GM18520 (cell line): Measurements from ENCODE around the gene PDGFRA.
A peak's percentile ranks its signal among the peaks of the same experiment; 100 is the strongest.

Experiments
- ATAC-seq: cut with Tn5 transposase; IDR thresholded peaks from one replicate; pipeline ENCODE4 v1.9.1; 2021; ENCODE audit not compliant: unreplicated experiment

Gene PDGFRA

DNA sequence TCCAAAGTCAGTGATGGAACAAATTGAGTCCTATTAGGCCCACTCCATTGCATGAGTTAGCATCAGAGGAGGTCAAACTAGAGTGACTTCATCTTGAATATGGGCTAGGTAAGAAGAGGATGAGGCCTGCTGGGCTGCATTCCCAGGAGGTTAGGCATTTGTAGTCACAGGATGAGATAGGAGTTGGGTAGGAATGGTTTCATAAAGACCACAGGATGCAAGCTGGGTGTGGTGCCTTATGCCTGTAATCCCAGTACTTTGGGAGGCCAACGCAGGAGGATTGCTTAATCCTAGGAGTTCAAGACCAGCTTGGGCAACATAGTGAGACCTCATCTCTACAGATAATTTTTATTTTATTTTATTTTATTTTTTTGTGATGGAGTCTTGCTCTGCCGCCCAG lies 26.8 kb downstream of the PDGFRA start:
- ATAC-seq, result no peak

DNA sequence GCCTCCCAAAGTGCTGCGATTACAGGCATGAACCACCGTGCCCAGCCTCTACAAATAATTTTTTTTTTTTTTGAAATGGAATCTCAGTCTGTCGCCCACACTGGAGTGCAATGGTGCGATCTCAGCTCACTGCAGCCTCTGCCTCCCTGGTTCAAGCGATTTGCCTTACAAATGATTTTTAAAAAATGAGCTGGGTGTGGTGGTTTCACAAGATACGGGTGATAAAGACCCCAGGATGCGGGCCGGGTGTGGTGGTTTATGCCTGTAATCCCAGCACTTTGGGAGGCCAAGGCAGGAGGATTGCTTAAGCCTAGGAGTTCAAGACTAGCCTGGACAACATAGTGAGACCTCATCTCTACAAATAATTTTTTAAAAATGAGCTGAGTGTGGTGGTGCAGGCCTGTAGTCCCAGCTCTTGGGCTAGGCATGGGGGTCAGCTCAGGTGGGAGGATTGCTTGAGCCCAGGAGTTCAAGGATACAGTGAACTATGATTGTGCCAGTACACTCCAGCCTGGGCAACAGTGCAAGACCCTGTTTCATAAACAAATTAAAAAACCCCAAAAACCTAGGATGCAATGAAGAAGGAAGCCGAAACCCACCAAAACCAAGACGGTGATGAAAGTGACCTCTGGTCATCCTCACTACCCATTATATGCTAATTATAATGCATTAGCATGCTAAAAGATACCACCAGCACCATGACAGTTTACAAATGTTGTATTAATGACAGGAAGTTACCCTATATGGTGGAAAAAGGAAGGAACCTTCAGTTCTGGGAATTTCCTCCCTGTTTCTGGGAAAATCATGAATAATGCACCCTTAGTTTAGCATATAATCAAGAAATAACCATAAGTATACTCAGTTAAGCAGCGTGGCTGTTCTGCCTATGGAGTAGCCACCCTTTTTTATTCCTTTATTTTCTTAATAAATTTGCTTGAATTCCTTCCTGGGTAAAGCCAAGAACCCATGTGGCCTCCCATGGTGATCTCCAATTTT lies 27.7 kb downstream of the PDGFRA start:
- ATAC-seq, result no peak

- no peak for ATAC-seq
These were observed 36.3 kb downstream of the PDGFRA start for GRCh38 chr4:54265366-54265765.

DNA sequence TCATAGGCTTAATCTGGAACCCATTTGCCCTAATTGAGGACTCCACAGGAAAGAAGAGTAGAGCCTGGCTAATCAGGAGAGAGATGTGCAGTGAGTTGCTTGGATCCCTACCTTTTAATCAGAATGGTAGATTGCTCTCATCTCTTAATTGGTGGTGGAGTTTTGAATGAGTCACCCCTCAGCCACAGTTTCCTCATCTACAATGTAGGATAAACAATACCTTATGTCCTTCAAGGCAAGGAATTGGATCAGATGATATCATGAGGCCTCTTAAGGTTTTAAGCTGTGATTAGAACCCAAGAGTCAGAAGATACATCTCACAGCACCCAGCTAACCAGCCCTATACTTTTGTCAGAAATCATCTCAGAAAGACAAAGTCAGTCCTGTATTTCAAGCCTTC lies 39.1 kb downstream of the PDGFRA start:
- no peak for ATAC-seq

GRCh38 chr4:54271464-54271863 lies 42.4 kb downstream of the PDGFRA start:
- no peak for ATAC-seq

GRCh38 chr4:54272051-54272450 lies 43.0 kb downstream of the PDGFRA start:
- ATAC-seq, result no peak

GRCh38 chr4:54274264-54274663 lies 45.2 kb downstream of the PDGFRA start:
- no peak for ATAC-seq

GRCh38 chr4:54274795-54275665 lies 45.9 kb downstream of the PDGFRA start:
- ATAC-seq, result no peak

- ATAC-seq, result no peak
These were observed 47.7 kb downstream of the PDGFRA start for GRCh38 chr4:54276641-54277430.

DNA sequence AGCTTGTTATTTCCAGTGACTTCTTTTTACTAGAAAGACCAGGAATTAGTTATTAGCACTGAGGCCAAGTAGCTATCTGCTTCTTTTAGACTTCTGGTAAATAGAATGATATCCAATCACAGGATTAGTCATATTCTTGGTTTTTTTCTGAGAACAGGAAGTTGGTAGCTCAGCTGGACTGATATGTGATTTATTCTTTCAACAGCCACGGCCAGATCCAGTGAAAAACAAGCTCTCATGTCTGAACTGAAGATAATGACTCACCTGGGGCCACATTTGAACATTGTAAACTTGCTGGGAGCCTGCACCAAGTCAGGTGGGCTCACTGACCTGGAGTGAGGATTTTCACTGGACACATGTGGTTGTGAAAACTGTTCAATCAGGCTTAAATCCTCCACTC lies 48.6 kb downstream of the PDGFRA start:
- no peak for ATAC-seq

DNA sequence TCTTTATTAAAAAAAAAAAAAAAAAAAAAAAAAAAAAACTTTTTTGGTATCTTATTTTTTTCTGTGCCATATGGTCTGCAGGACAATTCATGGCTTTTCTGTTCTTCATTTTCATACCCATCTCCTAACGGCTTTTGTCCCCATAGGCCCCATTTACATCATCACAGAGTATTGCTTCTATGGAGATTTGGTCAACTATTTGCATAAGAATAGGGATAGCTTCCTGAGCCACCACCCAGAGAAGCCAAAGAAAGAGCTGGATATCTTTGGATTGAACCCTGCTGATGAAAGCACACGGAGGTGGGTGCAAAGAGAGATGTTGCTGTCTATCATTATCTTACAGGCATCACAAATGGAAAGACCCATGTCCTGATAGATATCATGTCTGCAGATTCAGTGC lies 49.1 kb downstream of the PDGFRA start:
- ATAC-seq, result no peak

DNA sequence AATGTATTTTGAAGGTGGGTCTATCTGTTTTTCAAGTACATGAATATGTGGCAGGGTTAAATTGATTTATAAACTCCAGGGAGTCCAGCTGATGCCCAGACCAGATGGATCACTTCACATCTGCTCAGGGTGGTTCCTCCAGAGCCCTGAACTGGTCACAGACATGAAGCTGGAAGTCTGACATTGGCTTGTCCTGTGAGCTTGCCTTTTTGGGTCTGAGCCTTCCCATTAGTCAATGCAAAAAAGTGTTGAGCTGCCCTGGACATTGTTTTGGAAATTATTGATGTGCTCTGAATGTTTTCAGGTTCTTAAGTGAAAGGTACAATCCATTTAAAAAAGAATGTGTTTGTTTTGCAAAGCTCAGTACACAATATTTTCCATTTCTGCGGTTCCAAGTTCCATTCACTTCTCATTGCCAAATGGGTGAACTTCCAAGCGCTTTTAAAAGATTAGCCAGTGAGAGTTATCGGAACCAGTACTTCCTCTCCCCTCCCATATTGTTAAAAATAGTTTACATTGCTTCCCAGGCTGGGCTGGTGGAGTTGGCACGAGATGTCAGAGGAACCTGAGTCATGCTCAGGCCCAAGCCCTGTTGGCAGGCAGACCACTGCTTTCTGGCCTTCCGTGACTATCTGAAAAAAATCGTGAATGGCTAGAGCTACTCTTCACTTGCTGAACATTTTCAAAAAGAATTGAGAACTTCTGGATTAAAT lies 52.1 kb downstream of the PDGFRA start:
- no peak for ATAC-seq

- no peak for ATAC-seq
These were observed 53.7 kb downstream of the PDGFRA start for GRCh38 chr4:54282837-54283236.

- ATAC-seq, result no peak
These were observed 60.2 kb downstream of the PDGFRA start for GRCh38 chr4:54289316-54289715.

DNA sequence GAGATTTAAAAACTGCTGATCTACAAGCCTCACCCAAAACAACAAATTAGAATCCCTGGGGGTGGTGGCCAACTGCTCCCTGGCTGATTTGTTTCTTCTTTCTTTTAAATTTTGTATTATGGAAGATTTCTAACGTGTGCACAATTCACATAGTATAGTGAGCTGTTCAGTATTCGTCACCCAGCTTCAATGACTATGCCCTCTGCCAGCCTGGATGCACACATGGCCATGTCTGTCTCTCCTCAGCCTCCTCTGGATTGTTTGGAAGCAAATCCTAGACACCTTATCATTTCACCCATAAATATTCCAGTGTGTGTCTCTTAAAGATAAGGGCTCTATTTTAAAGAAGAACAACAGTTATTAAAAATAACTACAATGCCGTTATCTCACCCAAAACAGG lies 61.9 kb downstream of the PDGFRA start:
- ATAC-seq, result no peak

DNA sequence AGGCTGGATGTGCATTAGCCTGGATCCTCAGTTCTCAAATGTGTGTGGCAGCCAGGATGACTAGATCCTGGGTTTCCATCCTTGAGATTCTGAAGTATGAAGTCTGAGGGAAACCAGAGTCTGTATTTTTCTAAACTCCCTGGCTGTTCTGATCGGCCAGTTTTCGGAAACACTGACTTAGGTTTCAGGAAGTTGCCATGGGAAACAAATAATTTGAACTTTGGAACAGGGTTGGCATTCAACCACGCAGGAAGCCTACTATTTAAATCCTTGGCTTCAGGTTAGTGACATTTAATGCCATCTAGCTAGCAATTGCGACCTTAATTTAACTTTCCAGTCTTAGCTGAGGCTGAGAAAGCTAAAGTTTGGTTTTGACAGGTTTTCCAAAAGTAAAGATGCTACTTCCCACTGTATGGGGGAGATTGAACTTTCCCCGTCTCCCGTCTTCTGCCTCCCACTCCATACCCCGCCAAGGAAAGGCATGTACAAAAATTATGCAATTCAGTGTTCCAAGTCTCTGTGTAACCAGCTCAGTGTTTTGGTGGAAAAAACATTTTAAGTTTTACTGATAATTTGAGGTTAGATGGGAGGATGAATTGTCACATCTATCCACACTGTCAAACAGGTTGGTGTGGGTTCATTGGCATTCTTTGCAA lies 67.6 kb downstream of the PDGFRA start:
- no peak for ATAC-seq

DNA sequence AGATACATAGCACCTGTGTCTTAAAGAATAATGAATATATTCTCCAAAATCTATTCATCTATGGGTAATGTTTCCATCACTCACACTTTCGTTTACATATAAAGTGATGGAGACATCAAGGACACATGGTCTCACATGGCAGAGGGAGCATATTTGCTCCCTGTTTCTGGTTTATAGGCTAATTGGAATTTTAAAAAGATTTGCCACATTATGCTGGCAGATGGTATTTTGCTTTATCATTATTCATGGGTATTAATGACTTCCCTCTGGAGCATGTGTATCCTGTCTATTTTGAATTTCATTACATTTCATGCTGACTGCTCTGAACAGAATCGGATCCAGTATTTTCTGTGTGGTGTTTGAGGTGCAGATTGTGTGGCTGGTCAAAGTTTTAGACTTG lies 79.0 kb downstream of the PDGFRA start:
- no peak for ATAC-seq

DNA sequence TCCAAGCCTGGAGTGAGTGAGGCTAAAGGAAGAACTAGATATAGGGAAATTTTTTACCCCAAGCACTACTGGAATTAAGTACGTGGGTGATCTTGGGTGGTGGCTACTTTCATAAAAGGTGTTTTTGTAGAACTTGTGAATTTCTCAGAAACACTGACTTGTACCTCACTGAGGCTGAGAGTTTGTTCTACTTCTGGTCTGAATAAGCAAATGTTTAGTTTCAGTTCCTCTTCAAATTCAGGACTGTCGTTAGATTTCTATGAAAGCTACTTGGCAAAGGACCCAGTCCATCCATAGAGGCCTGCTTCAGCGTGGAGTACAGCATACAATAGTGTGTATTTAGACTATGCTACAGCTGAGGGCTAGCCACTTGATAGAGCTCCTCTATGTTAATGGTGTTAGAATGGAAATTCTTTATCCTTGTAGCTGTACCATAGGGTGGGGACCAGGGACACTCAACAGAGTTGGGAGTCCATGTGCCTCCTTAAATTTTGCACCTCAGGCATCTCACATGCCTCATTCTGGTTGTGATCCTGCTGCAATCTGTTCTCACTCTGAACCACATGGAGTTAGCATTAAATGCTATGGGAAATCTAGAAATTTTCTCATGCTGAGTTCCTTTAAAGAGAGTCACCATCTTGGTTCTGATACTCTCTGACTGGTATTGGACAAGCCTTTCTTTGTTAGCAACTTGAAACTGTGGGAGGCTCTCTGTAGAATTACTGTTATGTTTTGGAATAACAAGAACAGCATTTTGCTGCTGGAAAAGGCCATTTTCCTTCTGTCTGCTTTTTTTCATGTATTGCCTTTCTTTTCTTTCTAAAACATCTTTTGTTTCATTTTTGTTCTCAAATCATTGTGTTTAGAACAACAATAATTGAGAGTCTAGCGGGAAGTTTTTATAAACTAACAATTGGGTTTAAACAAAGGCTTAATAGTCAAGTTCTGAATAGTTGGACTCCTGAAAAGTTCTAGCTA lies 86.8 kb downstream of the PDGFRA start:
- peak; percentile 97 for ATAC-seq

DNA sequence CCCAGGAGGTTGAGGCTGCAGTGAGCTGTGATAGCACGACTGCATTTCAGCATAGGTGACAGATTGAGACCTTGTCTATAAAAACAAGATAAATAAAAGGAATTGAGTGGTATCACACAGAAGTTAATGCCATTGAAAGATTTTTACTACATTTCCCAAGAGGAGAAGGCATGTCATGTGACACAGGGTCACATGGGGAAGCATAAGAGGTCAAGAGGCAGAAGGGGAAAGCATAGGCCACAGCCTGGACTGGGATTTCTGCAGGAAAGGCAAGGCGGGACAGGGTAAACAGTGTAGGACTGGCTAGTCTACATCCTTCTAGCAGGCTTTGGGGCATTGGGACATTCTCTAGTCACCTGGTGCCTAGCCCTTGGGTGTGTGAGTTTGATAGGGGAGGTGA lies 88.6 kb downstream of the PDGFRA start:
- ATAC-seq, result no peak
